HEK293 (cell line): Measurements from ENCODE around the gene ZNF232.

Source experiments
- KLF16 ChIP-seq: fragments of 450-650 bp; formaldehyde crosslinking; IDR thresholded peaks from 2 replicates; pipeline ENCODE4 v1.5.1; 2017; ENCODE audit warnings: missing biosample characterization, missing genetic modification characterization
- ZNF175 ChIP-seq: fragments of 450-650 bp; formaldehyde crosslinking; IDR thresholded peaks from 2 replicates; pipeline ENCODE4 v1.5.1; 2016; ENCODE audit warnings: missing biosample characterization, missing genetic modification characterization
- ZNF629 ChIP-seq: fragments of 450-650 bp; formaldehyde crosslinking; IDR thresholded peaks from 2 replicates; pipeline ENCODE4 v1.5.1; 2017; ENCODE audit warnings: missing biosample characterization, missing genetic modification characterization
- ZNF768 ChIP-seq: fragments of 450-650 bp; formaldehyde crosslinking; IDR thresholded peaks from 2 replicates; pipeline ENCODE4 v1.5.1; 2018; ENCODE audit warnings: missing biosample characterization, mild to moderate bottlenecking, missing genetic modification characterization
- ZNF792 ChIP-seq: fragments of 450-650 bp; formaldehyde crosslinking; IDR thresholded peaks from 2 replicates; pipeline ENCODE4 v1.5.1; 2016; ENCODE audit warnings: missing biosample characterization, missing genetic modification characterization
- TF ChIP-seq, protein P1 (sequence below): IDR thresholded peaks from 2 replicates; pipeline ENCODE4 v1.6.1; 2011; ENCODE audit warnings: mild to moderate bottlenecking, low read depth, low read length, borderline replicate concordance
- TF ChIP-seq, protein P2 (sequence below): fragments of 450-650 bp; formaldehyde crosslinking; IDR thresholded peaks from 2 replicates; pipeline ENCODE4 v1.5.1; 2017; ENCODE audit warnings: missing biosample characterization, missing genetic modification characterization
- TF ChIP-seq, protein P3 (sequence below): fragments of 450-650 bp; formaldehyde crosslinking; IDR thresholded peaks from 2 replicates; pipeline ENCODE4 v1.5.1; 2016; ENCODE audit warnings: missing biosample characterization, missing genetic modification characterization

DNA sequence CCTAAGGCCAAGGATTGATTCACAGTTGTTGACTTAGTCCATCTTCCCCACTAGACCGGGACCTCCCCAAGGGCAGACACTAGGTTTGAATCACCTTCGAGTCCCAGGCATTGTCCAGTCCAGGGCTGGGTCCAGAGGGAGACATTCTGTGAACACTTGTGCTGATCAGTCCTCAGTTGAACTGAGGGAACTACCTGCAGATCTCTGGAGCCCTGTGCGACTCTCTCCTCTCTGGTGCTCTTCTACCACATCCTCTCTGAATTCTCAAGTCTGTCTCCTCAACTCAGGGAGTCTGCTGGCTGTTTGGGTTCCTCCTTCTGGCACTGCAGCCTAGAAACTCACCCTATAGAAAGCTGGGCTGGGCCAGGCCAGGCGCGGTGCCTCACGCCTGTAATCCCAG is 10.8 kb downstream of the ZNF232 start:
- no peak for TF ChIP-seq ZNF792 (tag by site-specific recombination)
- no peak for TF ChIP-seq ZNF629 (tag by site-specific recombination)
- no peak for TF ChIP-seq ZNF768
- no peak for TF ChIP-seq ZNF175
- TF ChIP-seq, protein P1, sequence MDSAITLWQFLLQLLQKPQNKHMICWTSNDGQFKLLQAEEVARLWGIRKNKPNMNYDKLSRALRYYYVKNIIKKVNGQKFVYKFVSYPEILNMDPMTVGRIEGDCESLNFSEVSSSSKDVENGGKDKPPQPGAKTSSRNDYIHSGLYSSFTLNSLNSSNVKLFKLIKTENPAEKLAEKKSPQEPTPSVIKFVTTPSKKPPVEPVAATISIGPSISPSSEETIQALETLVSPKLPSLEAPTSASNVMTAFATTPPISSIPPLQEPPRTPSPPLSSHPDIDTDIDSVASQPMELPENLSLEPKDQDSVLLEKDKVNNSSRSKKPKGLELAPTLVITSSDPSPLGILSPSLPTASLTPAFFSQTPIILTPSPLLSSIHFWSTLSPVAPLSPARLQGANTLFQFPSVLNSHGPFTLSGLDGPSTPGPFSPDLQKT: no peak
- TF ChIP-seq, protein P2, sequence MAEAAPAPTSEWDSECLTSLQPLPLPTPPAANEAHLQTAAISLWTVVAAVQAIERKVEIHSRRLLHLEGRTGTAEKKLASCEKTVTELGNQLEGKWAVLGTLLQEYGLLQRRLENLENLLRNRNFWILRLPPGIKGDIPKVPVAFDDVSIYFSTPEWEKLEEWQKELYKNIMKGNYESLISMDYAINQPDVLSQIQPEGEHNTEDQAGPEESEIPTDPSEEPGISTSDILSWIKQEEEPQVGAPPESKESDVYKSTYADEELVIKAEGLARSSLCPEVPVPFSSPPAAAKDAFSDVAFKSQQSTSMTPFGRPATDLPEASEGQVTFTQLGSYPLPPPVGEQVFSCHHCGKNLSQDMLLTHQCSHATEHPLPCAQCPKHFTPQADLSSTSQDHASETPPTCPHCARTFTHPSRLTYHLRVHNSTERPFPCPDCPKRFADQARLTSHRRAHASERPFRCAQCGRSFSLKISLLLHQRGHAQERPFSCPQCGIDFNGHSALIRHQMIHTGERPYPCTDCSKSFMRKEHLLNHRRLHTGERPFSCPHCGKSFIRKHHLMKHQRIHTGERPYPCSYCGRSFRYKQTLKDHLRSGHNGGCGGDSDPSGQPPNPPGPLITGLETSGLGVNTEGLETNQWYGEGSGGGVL: no peak
- TF ChIP-seq, protein P3, sequence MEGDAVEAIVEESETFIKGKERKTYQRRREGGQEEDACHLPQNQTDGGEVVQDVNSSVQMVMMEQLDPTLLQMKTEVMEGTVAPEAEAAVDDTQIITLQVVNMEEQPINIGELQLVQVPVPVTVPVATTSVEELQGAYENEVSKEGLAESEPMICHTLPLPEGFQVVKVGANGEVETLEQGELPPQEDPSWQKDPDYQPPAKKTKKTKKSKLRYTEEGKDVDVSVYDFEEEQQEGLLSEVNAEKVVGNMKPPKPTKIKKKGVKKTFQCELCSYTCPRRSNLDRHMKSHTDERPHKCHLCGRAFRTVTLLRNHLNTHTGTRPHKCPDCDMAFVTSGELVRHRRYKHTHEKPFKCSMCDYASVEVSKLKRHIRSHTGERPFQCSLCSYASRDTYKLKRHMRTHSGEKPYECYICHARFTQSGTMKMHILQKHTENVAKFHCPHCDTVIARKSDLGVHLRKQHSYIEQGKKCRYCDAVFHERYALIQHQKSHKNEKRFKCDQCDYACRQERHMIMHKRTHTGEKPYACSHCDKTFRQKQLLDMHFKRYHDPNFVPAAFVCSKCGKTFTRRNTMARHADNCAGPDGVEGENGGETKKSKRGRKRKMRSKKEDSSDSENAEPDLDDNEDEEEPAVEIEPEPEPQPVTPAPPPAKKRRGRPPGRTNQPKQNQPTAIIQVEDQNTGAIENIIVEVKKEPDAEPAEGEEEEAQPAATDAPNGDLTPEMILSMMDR (tag by site-specific recombination): no peak
- TF ChIP-seq KLF16 (tag by site-specific recombination): no peak
